HG02840 (cell line): ENCODE data around the gene ESPNL.
A peak's percentile ranks its signal among the peaks of the same experiment; 100 is the strongest.
"Not testable (repeated sequence)": the region's sequence is repeated elsewhere in the genome, so short reads cannot be mapped to it uniquely, and the experiment has no call there.

Experiments used
- ATAC-seq: cut with Tn5 transposase; IDR thresholded peaks from one replicate; pipeline ENCODE4 v1.9.1; 2021; ENCODE audit warnings: mild to moderate bottlenecking, moderate library complexity, moderate number of reproducible peaks; ENCODE audit not compliant: unreplicated experiment, low FRiP score

ESPNL gene

GRCh38 chr2:238100049-238100820 is at the start of gene ESPNL:
TSS of gene ESPNL (plus strand) at chr2:238100340. CDS start at chr2:238100420, 80 bp downstream.
- no peak for ATAC-seq

GRCh38 chr2:238053191-238053776 is 46.9 kb upstream of the ESPNL start:
- ATAC-seq = no peak

GRCh38 chr2:238055841-238056240 is 44.3 kb upstream of the ESPNL start:
- no peak for ATAC-seq

DNA sequence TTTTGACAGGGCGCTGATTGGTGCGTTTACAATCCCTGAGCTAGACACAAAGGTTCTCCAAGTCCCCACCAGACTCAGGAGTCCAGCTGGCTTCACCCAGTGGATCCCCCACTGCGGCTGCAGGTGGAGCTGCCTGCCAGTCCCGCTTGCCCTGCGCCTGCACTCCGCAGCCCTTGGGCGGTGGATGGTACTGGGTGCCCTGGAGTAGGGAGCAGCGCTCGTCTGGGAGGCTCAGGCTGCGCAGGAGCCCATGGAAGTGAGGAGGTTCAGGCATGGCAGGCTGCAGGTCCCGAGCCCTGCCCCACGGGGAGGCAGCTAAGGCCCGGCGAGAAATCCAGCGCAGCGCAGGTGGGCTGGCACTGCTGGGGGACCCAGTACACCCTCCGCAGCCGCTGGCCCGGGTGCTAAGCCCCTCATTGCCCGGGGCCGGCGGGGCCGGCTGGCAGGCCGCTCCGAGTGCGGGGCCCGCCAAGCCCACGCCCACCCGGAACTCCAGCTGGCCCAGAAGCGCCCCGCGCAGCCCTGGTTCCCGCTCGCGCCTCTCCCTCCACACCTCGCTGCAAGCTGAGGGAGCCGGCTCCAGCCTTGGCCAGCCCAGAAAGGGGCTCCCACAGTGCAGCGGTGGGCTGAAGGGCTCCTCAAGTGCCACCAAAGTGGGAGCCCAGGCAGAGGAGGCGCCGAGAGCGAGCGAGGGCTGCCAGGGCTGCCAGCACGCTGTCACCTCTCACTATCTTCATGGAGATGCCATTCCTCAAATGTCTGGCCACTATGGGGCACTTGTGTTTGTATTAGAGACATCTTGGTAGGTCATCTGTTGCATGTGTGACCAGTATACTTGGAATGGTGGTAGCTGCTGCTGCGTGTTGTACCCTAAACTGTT is 42.2 kb upstream of the ESPNL start:
- not testable (repeated sequence) for ATAC-seq

DNA sequence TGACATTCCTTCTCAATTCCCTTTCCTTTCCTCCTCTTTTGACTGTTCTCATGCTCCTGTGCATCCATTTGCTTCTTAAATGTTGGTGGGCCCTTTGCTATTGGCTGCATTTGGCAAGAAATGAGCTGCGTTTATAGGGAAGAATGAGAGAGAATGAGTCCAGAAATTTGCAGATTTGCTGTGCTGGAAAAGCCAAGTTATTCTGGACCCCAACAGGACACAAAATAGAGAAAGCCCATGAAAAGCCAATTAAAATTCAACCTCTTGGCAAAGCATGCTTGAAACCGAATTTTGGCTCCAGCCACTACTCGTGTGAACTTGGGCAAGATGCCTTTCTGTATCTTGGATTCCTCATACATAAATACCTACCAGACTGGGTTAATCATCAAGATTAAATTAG is 40.6 kb upstream of the ESPNL start:
- no peak for ATAC-seq

DNA sequence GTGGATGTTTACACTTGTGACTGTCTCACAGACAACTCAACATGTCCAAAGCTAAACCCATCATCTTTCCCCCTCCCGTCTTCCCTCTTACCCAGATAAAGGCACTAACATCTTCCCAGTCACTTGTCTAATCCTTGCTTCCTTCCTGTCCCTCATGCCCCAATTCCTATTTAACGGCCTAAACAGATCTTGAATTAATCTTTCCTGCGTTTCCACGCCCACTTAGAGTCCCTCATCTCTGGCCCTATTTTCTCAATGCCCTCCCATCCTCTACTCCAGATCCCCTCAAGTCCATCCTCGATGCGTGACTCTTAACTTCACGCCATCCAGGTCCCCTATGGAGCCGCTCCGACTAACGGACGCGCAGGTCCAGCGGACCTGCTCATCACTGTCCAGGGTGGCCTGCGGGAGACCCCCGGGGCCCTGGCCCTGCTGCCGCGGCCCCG is 40.0 kb upstream of the ESPNL start:
- ATAC-seq = no peak

DNA sequence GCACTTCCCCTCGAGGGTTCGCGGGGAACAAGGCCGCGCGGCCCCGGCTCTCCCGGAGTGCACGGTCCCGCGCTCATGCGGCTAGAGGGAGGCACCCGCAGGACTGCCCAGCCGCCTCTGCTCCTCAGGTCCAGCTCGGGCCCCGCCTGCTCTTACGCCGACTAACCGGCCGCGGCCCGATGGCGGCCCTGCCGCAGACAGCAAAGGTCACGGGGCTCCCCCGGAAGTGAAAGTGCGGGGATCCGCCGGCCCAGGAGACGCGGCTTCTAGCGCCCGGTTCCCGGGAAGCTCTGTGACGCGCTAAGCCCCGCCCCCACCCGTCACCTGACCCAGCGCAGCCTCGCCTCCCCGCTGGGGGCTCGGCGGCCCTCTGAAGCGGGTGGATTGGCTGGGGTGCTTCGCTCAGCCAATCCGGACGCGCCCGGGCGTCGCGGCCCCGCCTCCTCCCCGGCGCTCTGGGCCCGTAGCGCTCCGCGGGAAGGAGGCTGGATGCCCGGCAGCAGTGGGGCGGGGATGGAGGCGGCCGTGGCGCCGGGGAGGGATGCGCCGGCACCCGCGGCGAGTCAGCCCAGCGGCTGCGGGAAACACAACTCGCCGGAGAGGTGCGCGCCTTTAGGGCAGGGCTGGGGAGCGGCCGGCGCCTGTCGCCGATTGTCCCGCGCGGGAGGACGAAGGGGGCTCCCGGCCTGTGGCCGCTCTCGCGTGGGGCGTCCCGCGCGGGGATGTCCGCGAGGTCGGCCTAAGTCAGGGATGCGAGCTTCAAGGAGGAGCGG is 39.4 kb upstream of the ESPNL start, which contains the start of gene SCLY:
SCLY (plus strand) TSS at position 460 of the 773 bp plus-strand sequence; CDS start at position 514, 54 bp downstream.
- peak; percentile 87 for ATAC-seq

GRCh38 chr2:238061315-238062202 is 38.6 kb upstream of the ESPNL start:
- no peak for ATAC-seq

DNA sequence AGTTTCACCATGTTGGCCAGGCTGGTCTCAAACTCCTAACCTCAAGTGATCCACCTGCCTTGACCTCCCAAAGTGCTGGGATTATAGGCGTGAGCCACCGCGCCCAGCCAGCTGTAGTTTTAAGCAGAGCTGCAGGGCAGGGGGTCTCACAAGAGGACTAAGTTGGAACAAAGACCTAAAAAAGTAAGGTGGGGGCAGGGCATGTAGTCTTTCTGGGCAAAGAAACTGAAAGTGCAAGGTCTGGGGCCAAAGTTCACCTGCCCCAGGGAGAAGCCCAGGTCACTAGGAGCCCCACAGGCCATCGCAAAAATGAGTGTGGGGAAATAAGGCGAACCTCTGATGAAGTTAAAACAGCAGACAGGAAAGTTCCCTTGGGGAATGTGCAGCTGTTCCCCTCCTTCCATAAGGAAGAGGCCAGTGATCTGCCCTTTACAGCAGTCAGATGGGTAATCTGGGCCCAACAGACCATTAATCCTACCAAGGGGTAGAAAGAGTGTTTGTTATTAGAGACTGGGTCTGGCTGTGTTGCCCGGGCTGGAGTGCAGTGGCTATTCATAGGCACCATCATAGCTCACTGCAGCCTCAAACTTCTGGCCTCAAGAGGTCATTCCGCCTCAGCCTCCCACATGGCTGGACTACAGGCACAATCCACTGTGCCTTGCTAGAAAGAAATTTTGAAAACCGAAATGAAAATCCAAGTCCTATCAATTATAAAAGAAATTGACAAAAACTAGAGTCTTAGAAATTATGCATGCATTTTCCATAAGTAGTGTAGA is 36.5 kb upstream of the ESPNL start:
- ATAC-seq = no peak

- ATAC-seq = no peak
Measured at GRCh38 chr2:238064376-238064775, 35.8 kb upstream of the ESPNL start.

DNA sequence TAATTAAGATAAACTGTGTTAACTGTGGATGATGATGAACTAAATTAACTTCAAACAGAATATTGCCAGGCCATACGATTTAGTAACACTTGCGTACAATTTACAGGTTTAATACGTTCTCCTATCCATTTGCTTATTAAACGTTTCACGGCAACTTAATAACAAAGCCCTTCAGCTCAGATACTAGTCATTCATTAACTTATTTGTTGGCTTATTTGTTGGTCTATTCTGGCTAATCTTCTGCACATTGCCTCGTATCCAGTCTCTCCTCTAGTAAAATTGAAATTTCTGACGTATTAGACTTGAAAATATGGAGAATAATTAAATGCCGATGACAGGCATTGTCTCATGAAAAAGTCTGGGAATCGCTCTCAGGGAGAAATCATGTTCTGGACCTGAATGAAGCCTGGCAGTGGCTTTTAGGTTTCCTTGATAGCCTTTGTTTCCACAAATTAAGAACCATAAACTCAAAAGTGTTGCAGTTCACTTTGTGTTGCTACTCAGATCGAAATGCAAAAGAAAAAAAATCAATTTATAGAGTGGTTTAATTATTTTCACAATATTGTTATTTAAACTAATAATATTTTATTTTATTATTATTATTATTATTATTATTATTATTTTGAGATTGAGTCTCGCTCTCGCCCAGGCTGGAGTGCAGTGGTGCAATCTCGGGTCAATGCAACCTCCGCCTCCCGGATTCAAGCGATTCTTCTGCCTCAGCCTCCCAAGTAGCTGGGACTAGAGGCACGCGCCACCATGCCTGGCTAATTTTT is 34.9 kb upstream of the ESPNL start:
- no peak for ATAC-seq

DNA sequence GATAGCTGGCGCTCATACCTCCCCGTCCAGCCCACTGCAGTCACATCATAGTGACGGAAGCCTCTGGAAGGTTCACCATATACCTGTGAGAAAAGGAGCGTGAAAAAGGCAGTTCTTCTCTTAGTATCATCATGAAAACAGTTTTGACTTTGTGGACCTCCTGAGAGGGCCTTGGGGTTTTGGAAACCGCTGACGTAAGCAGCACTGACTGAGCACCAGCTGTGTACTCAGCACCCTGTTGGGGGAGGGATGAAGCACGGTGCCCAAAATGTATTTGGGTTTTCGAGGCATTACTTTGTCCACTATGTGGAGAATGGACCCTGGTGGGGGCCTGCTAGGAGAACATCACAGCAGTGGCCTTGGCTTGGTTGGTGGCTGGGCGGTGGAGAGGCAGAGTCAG is 33.9 kb upstream of the ESPNL start:
- ATAC-seq = no peak

GRCh38 chr2:238066718-238067117 is 33.4 kb upstream of the ESPNL start:
- not testable (repeated sequence) for ATAC-seq

- ATAC-seq = no peak
Measured at GRCh38 chr2:238067939-238068338, 32.2 kb upstream of the ESPNL start.

DNA sequence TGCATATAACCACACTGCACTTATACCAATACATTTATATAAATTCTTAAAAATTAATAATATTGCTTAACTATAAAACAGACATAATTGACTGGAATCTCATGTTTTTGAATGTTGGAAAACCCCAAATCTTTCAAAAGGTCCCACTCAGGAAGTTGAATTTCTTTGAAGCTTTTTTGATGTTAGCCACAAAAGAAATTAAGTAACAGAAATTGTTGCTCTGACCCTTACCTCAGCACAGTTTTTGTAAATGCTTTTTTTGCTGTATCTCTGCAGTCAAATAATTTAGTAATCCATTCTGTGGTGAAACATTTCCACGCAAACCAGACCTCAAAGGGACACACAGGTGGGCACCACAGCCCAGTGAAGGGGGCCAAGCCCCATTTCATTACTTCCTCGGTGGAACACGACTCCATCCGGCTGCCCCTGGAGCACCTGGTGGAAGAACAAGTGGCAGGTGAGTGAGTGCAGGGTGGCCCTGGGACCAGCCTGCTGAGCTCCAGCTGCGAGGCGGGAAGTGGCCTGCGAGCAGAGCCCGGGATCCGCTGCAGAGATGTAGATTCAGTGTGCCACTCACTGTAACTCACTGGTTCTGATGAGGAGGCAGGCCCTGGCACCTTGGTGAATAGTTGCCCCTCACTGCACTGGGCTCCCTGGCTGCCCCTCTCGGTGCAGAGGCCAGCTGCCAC is 31.0 kb upstream of the ESPNL start:
- ATAC-seq = no peak

DNA sequence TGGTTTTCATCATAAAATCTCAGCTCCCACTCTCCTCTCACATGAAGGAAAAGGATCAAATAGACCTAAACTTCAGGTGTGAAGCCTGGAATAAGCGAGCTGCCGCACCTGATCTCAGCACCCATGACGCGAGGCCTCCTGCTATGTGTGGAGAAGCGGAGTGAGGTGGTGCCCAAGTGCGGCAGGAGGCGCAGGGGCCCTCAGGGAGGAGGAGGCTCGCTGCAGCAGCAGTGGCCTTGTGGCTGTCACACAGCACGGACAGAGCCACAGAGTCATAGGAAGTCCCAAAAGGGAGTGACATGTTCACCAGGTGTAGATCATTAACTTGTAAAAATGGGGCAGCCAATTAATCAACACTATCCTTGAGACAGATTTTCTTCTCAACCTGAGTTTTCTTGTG is 30.3 kb upstream of the ESPNL start:
- ATAC-seq = peak; percentile 56

GRCh38 chr2:238075397-238075796 is 24.7 kb upstream of the ESPNL start:
- no peak for ATAC-seq
